IPS-20b (cell line): ENCODE data around the gene AGTR1.
A peak's percentile ranks its signal among the peaks of the same experiment; 100 is the strongest.

Experiments used
- H3K27ac ChIP-seq: one replicate; pipeline ENCODE4 v1.5.1; 2013; ENCODE audit warnings: low read length
- H3K27me3 ChIP-seq: 2 replicates; pipeline ENCODE4 v1.6.1; 2013; ENCODE audit warnings: mild to moderate bottlenecking, low read length, inconsistent platforms; ENCODE audit not compliant: insufficient read depth
- H3K36me3 ChIP-seq: 2 replicates; pipeline ENCODE4 v1.6.1; 2013; ENCODE audit warnings: low read depth, mild to moderate bottlenecking, inconsistent platforms, low read length, moderate library complexity; ENCODE audit not compliant: insufficient read depth
- H3K4me1 ChIP-seq: 2 replicates; pipeline ENCODE4 v1.6.1; 2013; ENCODE audit warnings: mild to moderate bottlenecking, control low read depth, inconsistent platforms, low read length, moderate library complexity; ENCODE audit not compliant: insufficient read depth
- H3K4me3 ChIP-seq: 2 replicates; pipeline ENCODE4 v1.5.1; 2013; ENCODE audit warnings: mild to moderate bottlenecking, low read length, inconsistent platforms
- H3K9ac ChIP-seq: 2 replicates; pipeline ENCODE4 v1.6.1; 2013; ENCODE audit warnings: low read depth, mild to moderate bottlenecking, inconsistent platforms, low read length, moderate library complexity
- H3K9me3 ChIP-seq: 2 replicates; pipeline ENCODE4 v1.6.1; 2013; ENCODE audit warnings: mild to moderate bottlenecking, low read depth, low read length, inconsistent platforms; ENCODE audit not compliant: insufficient read depth

The AGTR1 gene

GRCh38 chr3:148697306-148698189 is at the start of gene AGTR1:
Gene AGTR1 (plus strand): TSS chr3:148697903. CDS start chr3:148741036, 43,133 bp downstream.
- peaks cover 46% of the 10 kb centered on the region for H3K27me3 ChIP-seq
- H3K4me1 ChIP-seq, result no peaks in the 10 kb centered on the region
- no peak within 1 kb of the TSS for H3K9ac ChIP-seq
- H3K36me3 ChIP-seq, result no peaks in the 10 kb centered on the region
- peak within 1 kb of the TSS; percentile 61 for H3K4me3 ChIP-seq
- H3K9me3 ChIP-seq, result no peaks in the 10 kb centered on the region
- no peak within 1 kb of the TSS for H3K27ac ChIP-seq

- Histone ChIP-seq H3K4me1 (peaks cover under 1% of the 10 kb centered on the region), H3K27me3 (no peaks in the 10 kb centered on the region), H3K4me3 (no peak overlapping the region), H3K9ac (no peak overlapping the region), H3K27ac (no peak overlapping the region), H3K9me3 (no peaks in the 10 kb centered on the region), H3K36me3 (no peaks in the 10 kb centered on the region)
Measured at GRCh38 chr3:148648685-148649352, 48.9 kb upstream of the AGTR1 start.

- no peak overlapping the region for H3K9ac ChIP-seq
Measured at GRCh38 chr3:148651549-148651948, 46.2 kb upstream of the AGTR1 start.

DNA sequence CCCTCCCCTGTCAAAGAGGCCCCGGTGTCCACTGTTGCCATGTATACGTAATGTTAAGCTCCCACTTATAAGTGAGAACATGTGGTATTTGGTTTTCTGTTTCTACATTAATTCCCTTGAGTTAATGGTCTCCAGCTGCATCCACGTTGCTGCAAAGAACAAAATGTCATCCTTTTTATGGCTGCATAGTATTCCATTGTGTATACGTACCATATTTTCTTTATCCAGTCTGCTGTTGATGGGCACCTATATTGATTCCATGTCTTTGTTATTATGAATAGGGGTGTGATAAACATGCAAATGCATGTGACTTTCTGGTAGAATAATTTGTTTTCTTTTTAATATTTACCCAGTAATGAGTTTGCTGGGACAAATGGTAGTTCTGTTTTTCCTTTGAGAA is 43.3 kb upstream of the AGTR1 start:
- Histone ChIP-seq H3K27ac (no peak overlapping the region), H3K4me1 (no peaks in the 10 kb centered on the region), H3K4me3 (no peak overlapping the region), H3K36me3 (no peaks in the 10 kb centered on the region), H3K27me3 (no peaks in the 10 kb centered on the region), H3K9me3 (no peaks in the 10 kb centered on the region), H3K9ac (no peak overlapping the region)

More at GRCh38 chr3:148651549-148651948, 46.2 kb upstream of the AGTR1 start:
- Histone ChIP-seq H3K4me3 (no peak overlapping the region), H3K9me3 (no peaks in the 10 kb centered on the region), H3K36me3 (no peaks in the 10 kb centered on the region), H3K4me1 (no peaks in the 10 kb centered on the region), H3K27me3 (no peaks in the 10 kb centered on the region), H3K27ac (no peak overlapping the region)

DNA sequence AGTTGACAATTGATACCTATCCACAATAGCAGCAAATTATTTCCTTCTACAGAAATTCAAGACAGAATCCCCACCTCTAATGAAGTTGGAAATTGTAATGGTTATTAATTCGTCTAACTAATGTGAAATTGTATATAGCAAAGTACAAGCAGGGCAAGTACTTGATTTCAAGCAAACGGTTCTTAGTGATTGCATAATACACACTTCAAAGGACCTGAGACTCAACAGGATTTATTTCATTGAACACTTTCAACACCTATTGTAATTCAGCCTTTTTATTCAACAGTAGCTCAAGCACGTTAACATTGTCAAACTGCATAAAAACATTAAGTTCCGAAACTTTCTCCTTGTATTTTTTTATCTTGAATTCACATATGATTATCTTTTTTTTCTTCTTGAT is 40.2 kb upstream of the AGTR1 start:
- Histone ChIP-seq H3K27me3 (no peaks in the 10 kb centered on the region), H3K9ac (no peak overlapping the region), H3K4me1 (no peaks in the 10 kb centered on the region)

DNA sequence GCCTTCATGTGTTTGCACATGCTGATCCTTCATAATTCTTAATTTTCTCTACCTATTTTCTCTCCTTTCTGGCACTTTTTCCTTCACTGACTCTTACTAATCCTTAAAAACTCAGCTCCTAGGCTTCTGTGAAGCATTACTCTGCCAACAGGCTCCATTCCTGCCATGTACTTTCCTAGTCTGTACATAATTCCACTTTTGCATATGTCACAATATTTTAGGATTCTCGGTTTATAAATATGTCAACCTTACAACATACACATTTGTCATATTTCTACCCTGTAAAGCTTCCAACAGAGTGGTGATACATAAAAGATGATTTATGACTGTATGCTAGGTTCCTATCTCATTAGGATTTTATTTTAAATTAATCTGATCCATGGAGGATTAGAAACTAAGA is 38.2 kb upstream of the AGTR1 start:
- Histone ChIP-seq H3K27ac (no peak overlapping the region), H3K4me1 (no peaks in the 10 kb centered on the region), H3K27me3 (no peaks in the 10 kb centered on the region), H3K9me3 (no peaks in the 10 kb centered on the region), H3K4me3 (no peak overlapping the region), H3K36me3 (no peaks in the 10 kb centered on the region), H3K9ac (no peak overlapping the region)

More for the DNA sequence above, 40.2 kb upstream of the AGTR1 start:
- Histone ChIP-seq H3K4me3 (no peak overlapping the region), H3K36me3 (no peaks in the 10 kb centered on the region), H3K27ac (no peak overlapping the region), H3K9me3 (no peaks in the 10 kb centered on the region)

DNA sequence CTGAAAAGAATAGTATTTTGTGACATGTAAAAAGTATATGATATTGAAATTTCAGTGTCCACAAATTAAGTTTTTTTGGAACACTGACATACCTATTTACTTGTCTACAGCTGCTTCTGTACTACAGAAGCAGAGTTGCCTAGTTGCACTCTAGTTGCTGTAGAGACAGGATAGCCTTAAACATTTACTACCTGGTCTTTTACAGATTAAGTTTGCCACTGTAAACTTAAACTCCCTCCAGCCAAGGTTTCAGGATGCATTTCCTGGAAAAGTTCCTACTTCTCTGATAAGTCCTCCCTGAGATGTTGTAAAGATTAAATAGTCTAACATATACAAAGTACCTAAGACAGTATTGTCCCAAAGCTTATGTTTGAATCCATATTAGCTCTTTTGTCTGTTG is 17.4 kb upstream of the AGTR1 start:
- Histone ChIP-seq H3K9me3 (no peaks in the 10 kb centered on the region), H3K4me1 (no peaks in the 10 kb centered on the region), H3K9ac (no peak overlapping the region), H3K27ac (no peak overlapping the region), H3K36me3 (no peaks in the 10 kb centered on the region), H3K4me3 (no peak overlapping the region), H3K27me3 (no peaks in the 10 kb centered on the region)

GRCh38 chr3:148681080-148681479 is 16.6 kb upstream of the AGTR1 start:
- no peak overlapping the region for H3K4me3 ChIP-seq
- H3K27me3 ChIP-seq, result no peaks in the 10 kb centered on the region
- no peaks in the 10 kb centered on the region for H3K36me3 ChIP-seq
- H3K4me1 ChIP-seq, result no peaks in the 10 kb centered on the region
- H3K9ac ChIP-seq, result no peak overlapping the region
- H3K27ac ChIP-seq, result no peak overlapping the region
- no peaks in the 10 kb centered on the region for H3K9me3 ChIP-seq

DNA sequence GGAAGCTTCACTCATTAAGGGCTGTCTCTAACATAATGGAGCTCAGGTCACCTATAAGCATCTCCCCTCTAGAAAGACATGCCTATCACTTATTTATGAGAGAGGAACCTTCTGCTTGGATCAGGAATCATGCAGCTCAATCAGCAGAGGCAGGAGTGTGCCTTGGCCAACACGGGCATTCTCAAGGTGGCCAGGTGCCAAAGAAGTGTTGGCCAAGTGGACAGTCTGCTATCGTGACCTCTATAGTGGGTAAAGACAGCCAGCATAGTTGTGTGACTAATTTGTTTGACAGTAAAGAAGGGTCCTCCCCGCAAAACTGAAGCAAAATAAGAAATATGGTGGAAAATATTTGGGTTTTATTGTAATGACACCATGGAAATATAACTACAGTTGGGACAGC is 14.7 kb upstream of the AGTR1 start:
- Histone ChIP-seq H3K9me3 (no peaks in the 10 kb centered on the region), H3K27me3 (no peaks in the 10 kb centered on the region), H3K4me3 (no peak overlapping the region), H3K9ac (no peak overlapping the region), H3K27ac (no peak overlapping the region), H3K4me1 (no peaks in the 10 kb centered on the region), H3K36me3 (no peaks in the 10 kb centered on the region)

GRCh38 chr3:148694116-148694515 is 3.6 kb upstream of the AGTR1 start:
- Histone ChIP-seq H3K27me3 (peaks cover 33% of the 10 kb centered on the region), H3K4me1 (no peaks in the 10 kb centered on the region), H3K9me3 (no peaks in the 10 kb centered on the region), H3K27ac (no peak overlapping the region), H3K36me3 (no peaks in the 10 kb centered on the region), H3K4me3 (no peak overlapping the region), H3K9ac (no peak overlapping the region)

DNA sequence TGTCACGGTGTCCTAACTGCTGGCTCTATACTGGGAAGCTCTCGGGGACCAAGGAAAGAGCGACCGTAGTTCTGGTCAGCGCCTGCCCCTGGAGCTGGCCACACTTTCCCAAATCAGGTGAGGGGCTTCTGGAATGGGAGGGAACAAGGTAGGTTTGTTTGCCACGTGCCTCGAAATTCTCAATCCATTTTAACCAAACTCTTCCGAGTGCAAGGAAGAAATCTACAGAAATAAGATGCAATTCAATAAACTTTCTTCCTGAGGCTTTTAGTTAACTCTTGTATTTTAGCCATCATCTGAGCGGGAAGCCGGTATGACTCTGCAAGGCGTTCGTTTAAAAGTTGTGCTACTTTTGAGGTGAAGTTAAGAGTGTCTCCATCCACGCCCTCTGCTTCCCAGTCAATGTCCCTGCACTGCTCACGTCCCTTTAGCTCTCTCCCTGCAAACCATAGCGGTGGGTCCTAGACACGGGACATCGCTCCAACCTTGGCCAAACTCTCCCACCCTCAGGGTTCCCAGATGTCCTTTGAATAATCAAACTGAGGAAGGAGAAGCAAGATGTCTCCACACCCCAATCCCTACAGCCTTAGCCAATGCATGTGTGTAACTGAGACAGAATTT is 597 bp downstream of the AGTR1 start:
- H3K4me3 ChIP-seq, result peak overlapping the region; percentile 61; the same call in 1 of the 2 replicates
- H3K9ac ChIP-seq, result no peak overlapping the region
- H3K9me3 ChIP-seq, result no peaks in the 10 kb centered on the region
- peaks cover 46% of the 10 kb centered on the region for H3K27me3 ChIP-seq
- H3K36me3 ChIP-seq, result no peaks in the 10 kb centered on the region
- no peaks in the 10 kb centered on the region for H3K4me1 ChIP-seq
- H3K27ac ChIP-seq, result no peak overlapping the region
